A673 (cell line): ENCODE data around the gene SPATA24. TPM values are rescaled to one million over a fixed set of nuclear protein-coding genes. Genes with fewer than 3 reads are reported as not detected.
A peak's percentile ranks its signal among the peaks of the same experiment; 100 is the strongest.

Experiments
- BruUV-seq: library from RNA; stranded (reverse); fragments of 400-500 nt; replicated peaks from 2 replicates; lab custom pipeline; 2021; lab: Mats Ljungman, UMichigan
- CTCF ChIA-PET: fragments of 300-600 bp; sonication (Branson Sonifier 250); formaldehyde crosslinking; loops from one replicate; lab custom pipeline; 2022; ENCODE audit warnings: antibody characterized with exemption; lab: Charles Lee
- POLR2A ChIA-PET: fragments of 300-600 bp; sonication (Branson Sonifier 250); formaldehyde crosslinking; loops from one replicate; lab custom pipeline; 2022; ENCODE audit warnings: antibody characterized with exemption; ENCODE audit not compliant: low non-redundant PET; lab: Charles Lee
- DNase-seq: peaks from one replicate; pipeline ENCODE4 v3.0.0-alpha.2; 2015; ENCODE audit warnings: low spot score
- H3K27ac ChIP-seq: fragments of 200-600 bp; sonication (generic); 2 replicates; pipeline ENCODE4 v1.5.1; 2016; ENCODE audit warnings: mixed run types, low read depth, mild to moderate bottlenecking, mixed read lengths, antibody characterized with exemption, low read length; ENCODE audit not compliant: poor library complexity, severe bottlenecking
- H3K27me3 ChIP-seq: fragments of 200-600 bp; sonication (generic); replicated peaks from 2 replicates; pipeline ENCODE4 v1.6.1; 2017; ENCODE audit warnings: mixed run types, low read depth, mild to moderate bottlenecking, mixed read lengths, antibody characterized with exemption, low read length; ENCODE audit not compliant: insufficient read depth, poor library complexity
- H3K36me3 ChIP-seq: fragments of 200-600 bp; sonication (generic); 2 replicates; pipeline ENCODE4 v1.6.1; 2016; ENCODE audit warnings: mixed run types, mild to moderate bottlenecking, mixed read lengths, antibody characterized with exemption, low read length; ENCODE audit not compliant: insufficient read depth, poor library complexity, severe bottlenecking
- H3K4me1 ChIP-seq: fragments of 200-600 bp; sonication (generic); 2 replicates; pipeline ENCODE4 v1.6.1; 2017; ENCODE audit warnings: mixed run types, mild to moderate bottlenecking, mixed read lengths, antibody characterized with exemption, low read length; ENCODE audit not compliant: insufficient read depth, poor library complexity, severe bottlenecking
- H3K4me3 ChIP-seq: fragments of 200-600 bp; sonication (generic); 2 replicates; pipeline ENCODE4 v1.5.1; 2016; ENCODE audit warnings: low read depth, mixed run types, mild to moderate bottlenecking, mixed read lengths, low read length; ENCODE audit not compliant: poor library complexity, severe bottlenecking
- H3K9me3 ChIP-seq: fragments of 200-600 bp; sonication (generic); 2 replicates; pipeline ENCODE4 v1.6.1; 2016; ENCODE audit warnings: mixed run types, low read depth, mild to moderate bottlenecking, mixed read lengths, antibody characterized with exemption, low read length; ENCODE audit not compliant: poor library complexity, severe bottlenecking
- CTCF ChIP-seq: fragments of 300-800, 200-600 bp; sonication (generic); conservative IDR thresholded peaks from 2 replicates; pipeline ENCODE4 v1.5.1; 2017; ENCODE audit warnings: low read depth, mild to moderate bottlenecking, antibody characterized with exemption, low read length, moderate library complexity, mixed read lengths
- EZH2 ChIP-seq: fragments of 200-600 bp; sonication (generic); IDR thresholded peaks from 2 replicates; pipeline ENCODE4 v1.6.1; 2017; ENCODE audit warnings: borderline replicate concordance, low read depth, mild to moderate bottlenecking, mixed read lengths, antibody characterized with exemption, low read length; ENCODE audit not compliant: poor library complexity, severe bottlenecking
- intact Hi-C: fragments of 100-400 bp; cut with micrococcal nuclease; formaldehyde crosslinking; loops from one replicate; pipeline ENCODE4 v1.10.0; 2022; ENCODE audit not compliant: unreplicated experiment
- total RNA-seq: library from RNA; stranded (reverse); gene quantifications from 2 replicates; pipeline ENCODE4 v1.2.3, GENCODE V29; 2021

The SPATA24 gene
- total RNA-seq, 1 experiment from 2014 or later, result 4.2 TPM

GRCh38 chr5:139396691-139397090, 7.2 kb downstream of the SPATA24 start:
- Histone ChIP-seq H3K4me1 (peaks cover 12% of the 10 kb centered on the region), H3K36me3 (no peaks in the 10 kb centered on the region), H3K27ac (no peak overlapping the region), H3K4me3 (no peak overlapping the region), H3K9me3 (no peaks in the 10 kb centered on the region), H3K27me3 (peaks cover 14% of the 10 kb centered on the region)
- TF ChIP-seq EZH2 (no peak), CTCF (no peak)
- no peak for DNase-seq
- ChIA-PET CTCF (no interaction called here), POLR2A (no interaction called here)
- intact Hi-C loops, result no loop called here
- BruUV-seq, result no TSS peak

GRCh38 chr5:139395844-139396640, 7.8 kb downstream of the SPATA24 start:
- ChIA-PET POLR2A (interaction anchor here (0.6 kb wide), 1 partner anchor 1064 kb away, joined by 3 read pairs; the partner anchor contains the start of gene CDC25C), CTCF (no interaction called here)
- H3K4me1 ChIP-seq, result peaks cover 12% of the 10 kb centered on the region
- H3K27me3 ChIP-seq, result peaks cover 14% of the 10 kb centered on the region
- intact Hi-C loops, result no loop called here
- H3K27ac ChIP-seq, result no peak overlapping the region
- TF ChIP-seq CTCF (no peak), EZH2 (no peak)
- no peaks in the 10 kb centered on the region for H3K9me3 ChIP-seq
- no peak overlapping the region for H3K4me3 ChIP-seq
- BruUV-seq, result no TSS peak
- no peak for DNase-seq
- no peaks in the 10 kb centered on the region for H3K36me3 ChIP-seq

- POLR2A ChIA-PET, result interaction anchor here (0.6 kb wide), 1 partner anchor 1063 kb away, joined by 3 read pairs; the partner anchor contains the start of gene CDC25C
- H3K27me3 ChIP-seq, result peaks cover 14% of the 10 kb centered on the region
These were observed 9.0 kb downstream of the SPATA24 start, which contains the start of gene PROB1 for GRCh38 chr5:139394654-139395566. Gene PROB1, minus strand, starts transcription at chr5:139395104. Its CDS starts 23 bp downstream, at chr5:139395081.

More at GRCh38 chr5:139394654-139395566, 9.0 kb downstream of the SPATA24 start, which contains the start of gene PROB1:
- H3K36me3 ChIP-seq, result no peaks in the 10 kb centered on the region
- BruUV-seq, result no TSS peak
- TF ChIP-seq CTCF, result no peak
- TF ChIP-seq EZH2, result no peak
- H3K4me1 ChIP-seq, result peaks cover 12% of the 10 kb centered on the region
- intact Hi-C loops, result loop anchor here (5.0 kb wide), 1 partner anchor 753 kb away; no protein-coding TSS in a partner anchor
- CTCF ChIA-PET, result no interaction called here
- H3K4me3 ChIP-seq, result peak within 1 kb of the TSS; percentile 60
- DNase-seq, result no peak
- H3K9me3 ChIP-seq, result no peaks in the 10 kb centered on the region
- no peak within 1 kb of the TSS for H3K27ac ChIP-seq
